ENCODE measurements around the gene TRMT61B.

Gene TRMT61B

GRCh38 chr2:28801726-28802125 is 68.4 kb downstream of the TRMT61B start:
- H3K9me3 ChIP-seq, result no peaks in the 10 kb centered on the region
- H3K36me3 ChIP-seq, result peaks cover 66% of the 10 kb centered on the region
- no peaks in the 10 kb centered on the region for H3K27me3 ChIP-seq
- H3K4me1 ChIP-seq (ENCODE audit: control insufficient read depth in 1 of 2, insufficient read depth in 1 of 2, low read depth in 1 of 2, low read length in 1 of 2), result no peaks in the 10 kb centered on the region
- H3K27ac ChIP-seq, result no peak overlapping the region
- no peak overlapping the region for H3K4me3 ChIP-seq (ENCODE audit: low read depth in 1 of 2, low read length in 1 of 2)
- TF ChIP-seq CTCF (IDR thresholded peaks at IDR 0.05), result no peak

Data from neutrophil (primary cell).